Measurements from ENCODE around the gene SMARCA2. TPM values are rescaled to one million over a fixed set of nuclear protein-coding genes. Genes with fewer than 3 reads are reported as not detected.

The SMARCA2 gene
- total and polyA plus RNA-seq, 9 donors: 78.4 to 149 (median 95.6) TPM

DNA sequence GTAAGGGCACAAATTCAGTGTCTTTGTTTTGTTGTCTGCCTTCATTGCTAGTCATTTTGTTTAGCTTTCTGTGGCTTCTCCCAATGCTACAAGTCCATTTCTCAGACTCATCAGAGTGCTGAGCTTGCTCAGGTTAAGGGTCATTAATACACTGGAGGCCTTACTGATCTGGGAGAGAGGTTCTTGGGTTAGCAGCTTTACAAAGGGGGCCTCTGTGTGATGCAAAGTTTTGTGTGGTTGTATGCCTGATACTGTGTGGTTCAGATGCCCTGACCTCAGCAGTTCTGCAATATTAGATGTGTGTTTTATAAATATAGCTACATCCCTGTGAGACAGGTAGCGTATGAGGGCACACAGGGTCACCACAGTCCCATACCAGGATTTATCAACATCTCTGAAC lies 34.8 kb upstream of the SMARCA2 start:
- H3K9me3 ChIP-seq (replicated peaks; ENCODE audit: control insufficient read depth, low read depth, low read length): no peaks in the 10 kb centered on the region
- H3K36me3 ChIP-seq (ENCODE audit: control insufficient read depth, insufficient read depth, low read length): no peaks in the 10 kb centered on the region
- no peak for DNase-seq
- no CpG with 5 or more reads among the region's 1 CpG for WGBS (ENCODE audit: insufficient coverage)
- H3K4me1 ChIP-seq (ENCODE audit: control insufficient read depth, insufficient read depth, low read length): peaks cover 15% of the 10 kb centered on the region
- H3K27me3 ChIP-seq (ENCODE audit: control insufficient read depth, insufficient read depth, low read length): no peaks in the 10 kb centered on the region
- H3K27ac ChIP-seq (ENCODE audit: low read length): peak overlapping the region; percentile 64
- H3K4me3 ChIP-seq (ENCODE audit: low read length): peak overlapping the region; percentile 23

DNA sequence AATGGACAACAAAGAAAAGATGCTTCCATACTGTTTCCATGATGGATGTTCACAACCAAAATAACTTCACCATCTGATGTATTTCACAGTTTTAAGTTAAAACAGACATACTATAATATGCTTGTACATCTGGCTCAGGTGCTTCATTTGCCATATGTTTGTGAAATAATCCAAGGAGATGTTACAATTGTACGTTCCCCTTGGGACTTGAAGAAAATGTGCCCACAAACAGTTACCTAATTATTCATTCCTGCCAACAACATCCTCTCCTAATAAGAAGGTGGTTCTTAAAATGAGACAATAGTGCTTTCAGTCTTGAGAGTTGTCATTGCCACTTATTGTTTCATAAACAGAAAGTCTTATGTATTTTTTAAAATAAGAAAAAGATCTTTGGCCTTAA lies 33.1 kb upstream of the SMARCA2 start:
- WGBS (ENCODE audit: insufficient coverage): no CpG with 5 or more reads among the region's 1 CpG
- no peak overlapping the region for H3K27ac ChIP-seq (ENCODE audit: low read length)
- no peak for DNase-seq
- H3K9me3 ChIP-seq (replicated peaks; ENCODE audit: control insufficient read depth, low read depth, low read length): no peaks in the 10 kb centered on the region
- no peaks in the 10 kb centered on the region for H3K27me3 ChIP-seq (ENCODE audit: control insufficient read depth, insufficient read depth, low read length)
- no peaks in the 10 kb centered on the region for H3K36me3 ChIP-seq (ENCODE audit: control insufficient read depth, insufficient read depth, low read length)
- no peak overlapping the region for H3K4me3 ChIP-seq (ENCODE audit: low read length)
- peaks cover 15% of the 10 kb centered on the region for H3K4me1 ChIP-seq (ENCODE audit: control insufficient read depth, insufficient read depth, low read length)

DNA sequence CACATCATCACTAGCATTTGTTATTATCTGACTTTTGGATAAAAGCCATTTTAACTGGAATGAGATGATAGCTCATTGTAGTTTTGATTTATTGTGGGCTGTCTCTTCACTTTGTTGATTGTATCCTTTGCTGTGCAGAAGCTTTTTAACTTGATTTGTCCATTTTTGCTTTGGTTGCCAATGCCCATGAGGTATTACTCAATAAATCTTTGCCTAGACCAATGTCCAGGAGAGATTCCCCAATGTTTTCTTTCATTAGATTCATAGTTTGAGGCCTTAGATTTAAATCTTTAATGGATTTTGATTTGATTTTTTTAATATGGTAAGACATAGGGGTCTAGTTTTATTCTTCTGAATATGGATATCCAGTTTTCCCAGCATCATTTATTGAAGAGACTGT lies 28.8 kb upstream of the SMARCA2 start:
- H3K36me3 ChIP-seq (ENCODE audit: control insufficient read depth, insufficient read depth, low read length): no peaks in the 10 kb centered on the region
- H3K27ac ChIP-seq (ENCODE audit: low read length): no peak overlapping the region
- H3K4me3 ChIP-seq (ENCODE audit: low read length): no peak overlapping the region
- no peaks in the 10 kb centered on the region for H3K4me1 ChIP-seq (ENCODE audit: control insufficient read depth, insufficient read depth, low read length)
- no peaks in the 10 kb centered on the region for H3K9me3 ChIP-seq (replicated peaks; ENCODE audit: control insufficient read depth, low read depth, low read length)
- no peak for DNase-seq
- H3K27me3 ChIP-seq (ENCODE audit: control insufficient read depth, insufficient read depth, low read length): no peaks in the 10 kb centered on the region

- Histone ChIP-seq H3K4me1 (ENCODE audit: control insufficient read depth, insufficient read depth, low read length) (no peaks in the 10 kb centered on the region), H3K27me3 (ENCODE audit: control insufficient read depth, insufficient read depth, low read length) (no peaks in the 10 kb centered on the region), H3K4me3 (ENCODE audit: low read length) (no peak overlapping the region), H3K27ac (ENCODE audit: low read length) (no peak overlapping the region), H3K9me3 (replicated peaks; ENCODE audit: control insufficient read depth, low read depth, low read length) (no peaks in the 10 kb centered on the region), H3K36me3 (ENCODE audit: control insufficient read depth, insufficient read depth, low read length) (no peaks in the 10 kb centered on the region)
- DNase-seq: no peak
- no CpG with 5 or more reads among the region's 2 CpGs for WGBS (ENCODE audit: insufficient coverage)
Observed at GRCh38 chr9:1989500-1989899, 25.6 kb upstream of the SMARCA2 start.

- Histone ChIP-seq H3K27ac (ENCODE audit: low read length) (no peak overlapping the region), H3K4me1 (ENCODE audit: control insufficient read depth, insufficient read depth, low read length) (no peaks in the 10 kb centered on the region), H3K36me3 (ENCODE audit: control insufficient read depth, insufficient read depth, low read length) (no peaks in the 10 kb centered on the region), H3K4me3 (ENCODE audit: low read length) (no peak overlapping the region), H3K9me3 (replicated peaks; ENCODE audit: control insufficient read depth, low read depth, low read length) (no peaks in the 10 kb centered on the region), H3K27me3 (ENCODE audit: control insufficient read depth, insufficient read depth, low read length) (no peaks in the 10 kb centered on the region)
- DNase-seq: no peak
- no CpG with 5 or more reads among the region's 5 CpGs for WGBS (ENCODE audit: insufficient coverage)
Observed at GRCh38 chr9:1994180-1994579, 21.0 kb upstream of the SMARCA2 start.

- DNase-seq: no peak
- Histone ChIP-seq H3K36me3 (ENCODE audit: control insufficient read depth, insufficient read depth, low read length) (no peaks in the 10 kb centered on the region), H3K4me3 (ENCODE audit: low read length) (no peak overlapping the region), H3K9me3 (replicated peaks; ENCODE audit: control insufficient read depth, low read depth, low read length) (no peaks in the 10 kb centered on the region), H3K27me3 (ENCODE audit: control insufficient read depth, insufficient read depth, low read length) (no peaks in the 10 kb centered on the region), H3K27ac (ENCODE audit: low read length) (no peak overlapping the region), H3K4me1 (ENCODE audit: control insufficient read depth, insufficient read depth, low read length) (no peaks in the 10 kb centered on the region)
- no CpG with 5 or more reads among the region's 1 CpG for WGBS (ENCODE audit: insufficient coverage)
Observed at GRCh38 chr9:1995084-1995483, 20.1 kb upstream of the SMARCA2 start.

GRCh38 chr9:1996156-1996555 lies 19.0 kb upstream of the SMARCA2 start:
- Histone ChIP-seq H3K4me1 (ENCODE audit: control insufficient read depth, insufficient read depth, low read length) (no peaks in the 10 kb centered on the region), H3K27me3 (ENCODE audit: control insufficient read depth, insufficient read depth, low read length) (no peaks in the 10 kb centered on the region), H3K4me3 (ENCODE audit: low read length) (no peak overlapping the region), H3K36me3 (ENCODE audit: control insufficient read depth, insufficient read depth, low read length) (no peaks in the 10 kb centered on the region), H3K9me3 (replicated peaks; ENCODE audit: control insufficient read depth, low read depth, low read length) (no peaks in the 10 kb centered on the region), H3K27ac (ENCODE audit: low read length) (no peak overlapping the region)
- DNase-seq: no peak
- 100% methylated on average over 2 of the region's 6 CpGs for WGBS (ENCODE audit: insufficient coverage)

- Histone ChIP-seq H3K4me1 (ENCODE audit: control insufficient read depth, insufficient read depth, low read length) (no peaks in the 10 kb centered on the region), H3K9me3 (replicated peaks; ENCODE audit: control insufficient read depth, low read depth, low read length) (no peaks in the 10 kb centered on the region), H3K36me3 (ENCODE audit: control insufficient read depth, insufficient read depth, low read length) (no peaks in the 10 kb centered on the region), H3K27ac (ENCODE audit: low read length) (no peak overlapping the region), H3K27me3 (ENCODE audit: control insufficient read depth, insufficient read depth, low read length) (no peaks in the 10 kb centered on the region), H3K4me3 (ENCODE audit: low read length) (no peak overlapping the region)
- no peak for DNase-seq
- WGBS (ENCODE audit: insufficient coverage): 29% methylated on average over 1 of the region's 2 CpGs
Observed at GRCh38 chr9:1997646-1998045, 17.5 kb upstream of the SMARCA2 start.

GRCh38 chr9:1998111-1998510 lies 17.0 kb upstream of the SMARCA2 start:
- WGBS (ENCODE audit: insufficient coverage): no CpG with 5 or more reads among the region's 2 CpGs
- Histone ChIP-seq H3K36me3 (ENCODE audit: control insufficient read depth, insufficient read depth, low read length) (no peaks in the 10 kb centered on the region), H3K4me1 (ENCODE audit: control insufficient read depth, insufficient read depth, low read length) (no peaks in the 10 kb centered on the region), H3K4me3 (ENCODE audit: low read length) (no peak overlapping the region), H3K9me3 (replicated peaks; ENCODE audit: control insufficient read depth, low read depth, low read length) (no peaks in the 10 kb centered on the region), H3K27ac (ENCODE audit: low read length) (no peak overlapping the region), H3K27me3 (ENCODE audit: control insufficient read depth, insufficient read depth, low read length) (no peaks in the 10 kb centered on the region)
- no peak for DNase-seq

DNA sequence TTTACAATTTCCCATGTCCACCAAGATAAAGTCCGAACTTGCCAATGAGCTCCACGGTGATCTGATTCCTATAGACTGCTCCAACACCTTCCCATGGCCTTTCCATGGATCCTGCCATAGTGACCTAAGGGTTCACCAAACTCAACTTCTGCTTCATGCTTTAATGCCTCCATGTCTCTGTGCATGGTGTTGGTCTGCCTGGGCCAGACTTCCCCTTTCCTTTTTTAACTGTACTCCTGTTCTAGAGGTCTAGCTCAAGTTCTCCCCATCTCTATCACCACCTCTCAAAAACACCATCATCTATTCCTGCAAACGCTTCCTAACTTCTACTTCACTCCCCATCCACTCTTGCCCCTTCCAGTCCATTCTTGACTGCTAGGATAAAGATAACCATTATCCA lies 14.8 kb upstream of the SMARCA2 start:
- WGBS (ENCODE audit: insufficient coverage): 91% methylated on average over 3 of the region's 3 CpGs
- H3K27ac ChIP-seq (ENCODE audit: low read length): no peak overlapping the region
- no peak overlapping the region for H3K4me3 ChIP-seq (ENCODE audit: low read length)
- no peak for DNase-seq
- no peaks in the 10 kb centered on the region for H3K36me3 ChIP-seq (ENCODE audit: control insufficient read depth, insufficient read depth, low read length)
- no peaks in the 10 kb centered on the region for H3K27me3 ChIP-seq (ENCODE audit: control insufficient read depth, insufficient read depth, low read length)
- H3K4me1 ChIP-seq (ENCODE audit: control insufficient read depth, insufficient read depth, low read length): no peaks in the 10 kb centered on the region
- no peaks in the 10 kb centered on the region for H3K9me3 ChIP-seq (replicated peaks; ENCODE audit: control insufficient read depth, low read depth, low read length)

GRCh38 chr9:2008372-2008771 lies 6.8 kb upstream of the SMARCA2 start:
- Histone ChIP-seq H3K9me3 (replicated peaks; ENCODE audit: control insufficient read depth, low read depth, low read length) (no peaks in the 10 kb centered on the region), H3K4me1 (ENCODE audit: control insufficient read depth, insufficient read depth, low read length) (no peaks in the 10 kb centered on the region), H3K36me3 (ENCODE audit: control insufficient read depth, insufficient read depth, low read length) (no peaks in the 10 kb centered on the region), H3K4me3 (ENCODE audit: low read length) (no peak overlapping the region), H3K27ac (ENCODE audit: low read length) (no peak overlapping the region), H3K27me3 (ENCODE audit: control insufficient read depth, insufficient read depth, low read length) (peaks cover 2% of the 10 kb centered on the region)
- DNase-seq: no peak
- 100% methylated on average over 1 of the region's 2 CpGs for WGBS (ENCODE audit: insufficient coverage)
